Endothelial cell of umbilical vein (primary cell): ENCODE results near the gene COL16A1. TPM values are rescaled to one million over a fixed set of nuclear protein-coding genes. Genes with fewer than 3 reads are reported as not detected.

Experiments used
- BruUV-seq: library from RNA; stranded (reverse); fragments of 400-500 nt; replicated peaks from 2 replicates; lab custom pipeline; 2021; lab: Mats Ljungman, UMichigan
- CTCF ChIA-PET: fragments of 300-600, 350-600 bp; sonication (Branson Sonifier 250); formaldehyde crosslinking; loops from one replicate; lab custom pipeline; 2021; ENCODE audit warnings: antibody characterized with exemption, inconsistent platforms; lab: Charles Lee
- POLR2A ChIA-PET: fragments of 300-600, 350-600 bp; sonication (Branson Sonifier 250); formaldehyde crosslinking; loops from one replicate; lab custom pipeline; 2021; ENCODE audit warnings: antibody characterized with exemption, inconsistent platforms; lab: Charles Lee
- DNase-seq: peaks from one replicate; pipeline ENCODE4 v3.0.0-alpha.2; 2011; ENCODE audit warnings: low read depth, low spot score
- FAIRE-seq: peaks from 2 replicates; lab custom pipeline; 2011; peaks lifted over from hg19 to GRCh38; lab: Jason Lieb, UNC
- H2AFZ ChIP-seq: 2 replicates; pipeline ENCODE4 v1.6.0; 2012; ENCODE audit warnings: low read depth, low read length, control low read depth, inconsistent platforms
- H3K27ac ChIP-seq: 2 replicates; pipeline ENCODE4 v1.5.1; 2011; ENCODE audit warnings: low read depth, mild to moderate bottlenecking, control low read depth, low read length, moderate library complexity; ENCODE audit not compliant: insufficient read depth
- H3K27me3 ChIP-seq, 2 experiments: 2 replicates each; pipeline versions ENCODE4 v1.6.0 to v1.6.1; 2011; ENCODE audit warnings: low read length in 2 of 2, mixed read lengths in 1 of 2; ENCODE audit not compliant: control insufficient read depth in 2 of 2, insufficient read depth in 2 of 2
- H3K36me3 ChIP-seq, 2 experiments: 2 replicates in 1 of 2; 3 replicates in 1 of 2; pipeline ENCODE4 v1.5.1; 2011; ENCODE audit warnings: low read length in 2 of 2, mild to moderate bottlenecking in 1 of 2, moderate library complexity in 1 of 2; ENCODE audit not compliant: control insufficient read depth in 2 of 2, insufficient read depth in 2 of 2; ENCODE audit errors: extremely low read depth in 1 of 2
- H3K4me1 ChIP-seq: 3 replicates; pipeline ENCODE4 v1.5.1; 2011; ENCODE audit warnings: mild to moderate bottlenecking, low read length; ENCODE audit not compliant: control insufficient read depth, insufficient read depth; ENCODE audit errors: extremely low read depth
- H3K4me2 ChIP-seq: 2 replicates; pipeline ENCODE4 v1.6.1; 2011; ENCODE audit warnings: low read length, control low read depth, mixed read lengths; ENCODE audit not compliant: insufficient read depth
- H3K4me3 ChIP-seq, 3 experiments: fragments of 200-600 bp in 1 of 3; sonication (generic), shearing (Covaris generic) in 1 of 3; replicated peaks in 1 of 3; 2 replicates each; pipeline ENCODE4 v1.5.1; 2011 to 2016; ENCODE audit warnings: control low read depth in 3 of 3, low read length in 3 of 3, mild to moderate bottlenecking in 2 of 3, inconsistent platforms in 1 of 3, low read depth in 1 of 3, moderate library complexity in 1 of 3; ENCODE audit not compliant: insufficient read depth in 1 of 3
- H3K79me2 ChIP-seq: 2 replicates; pipeline ENCODE4 v1.6.0; 2012; ENCODE audit warnings: low read length, inconsistent platforms; ENCODE audit not compliant: control insufficient read depth, insufficient read depth
- H3K9ac ChIP-seq: replicated peaks from 2 replicates; pipeline ENCODE3; 2011; ENCODE audit warnings: low read length, control low read depth; ENCODE audit not compliant: insufficient read depth; ENCODE audit errors: extremely low read depth
- H3K9me1 ChIP-seq: replicated peaks from 3 replicates; pipeline ENCODE4 v1.6.0; 2011; ENCODE audit warnings: mild to moderate bottlenecking, low read length; ENCODE audit not compliant: control insufficient read depth, insufficient read depth; ENCODE audit errors: extremely low read depth
- H3K9me3 ChIP-seq: replicated peaks from 2 replicates; pipeline ENCODE4 v1.5.1; 2012; ENCODE audit warnings: low read length, inconsistent platforms; ENCODE audit not compliant: control insufficient read depth, insufficient read depth
- H4K20me1 ChIP-seq: replicated peaks from 2 replicates; pipeline ENCODE3; 2011; ENCODE audit warnings: mild to moderate bottlenecking, low read length; ENCODE audit not compliant: control insufficient read depth, insufficient read depth; ENCODE audit errors: extremely low read depth
- EZH2 ChIP-seq: IDR thresholded peaks from 2 replicates; pipeline ENCODE4 v1.6.1; 2012; ENCODE audit warnings: borderline replicate concordance, low read depth, mild to moderate bottlenecking, moderate library complexity, low read length, inconsistent platforms; ENCODE audit not compliant: severe bottlenecking
- FOS ChIP-seq: IDR thresholded peaks from 2 replicates; pipeline ENCODE4 v1.6.1; 2011; ENCODE audit warnings: mild to moderate bottlenecking, low read length, moderate library complexity, borderline replicate concordance; ENCODE audit not compliant: insufficient read depth
- GATA2 ChIP-seq: IDR thresholded peaks from 2 replicates; pipeline ENCODE4 v1.7.0; 2011; ENCODE audit warnings: low read depth, mild to moderate bottlenecking, moderate library complexity, mixed read lengths, low read length; ENCODE audit not compliant: insufficient read length, insufficient read depth
- JUN ChIP-seq: IDR thresholded peaks from 2 replicates; pipeline ENCODE4 v1.6.1; 2011; ENCODE audit warnings: borderline replicate concordance, low read depth; ENCODE audit not compliant: insufficient read length, insufficient read depth
- MYC ChIP-seq: IDR thresholded peaks from one replicate; pipeline ENCODE4 v1.6.1; 2011; ENCODE audit warnings: mild to moderate bottlenecking, low read depth, low read length
- POLR2A ChIP-seq: IDR thresholded peaks from 2 replicates; pipeline ENCODE4 v1.6.1; 2012; ENCODE audit warnings: low read depth, mild to moderate bottlenecking, control low read depth, low read length
- POLR2AphosphoS5 ChIP-seq: IDR thresholded peaks from 2 replicates; pipeline ENCODE4 v1.6.1; 2012; ENCODE audit warnings: low read depth, mild to moderate bottlenecking, control low read depth, low read length, moderate library complexity; ENCODE audit not compliant: insufficient read depth
- dilution Hi-C: fragments of 300-500 bp; cut with MboI; formaldehyde crosslinking; loops from one replicate; pipeline ENCODE4 v1.15.0; 2019; ENCODE audit warnings: low sequenced_read_pairs; ENCODE audit not compliant: extremely low pct_ligation_motif_present
- intact Hi-C: fragments of 100-400 bp; cut with micrococcal nuclease; formaldehyde crosslinking; loops from one replicate; pipeline ENCODE4 v1.10.0; 2022
- polyA plus RNA-seq, 4 experiments: library from polyadenylated mRNA; depleted of rRNA in 3 of 4; stranded (reverse) in 3 of 4; unstranded in 1 of 4; fragments of >200 nt; gene quantifications; 2 replicates each; pipeline versions ENCODE4 v1.2.1 to v1.2.3, GENCODE V29; 2011 to 2012; ENCODE audit warnings: missing spikeins in 1 of 4
- total RNA-seq: library from RNA; stranded (reverse); gene quantifications from 2 replicates; pipeline ENCODE4 v1.2.3, GENCODE V29; 2021
- TF ChIP-seq, protein P1 (sequence below), 2 donors: IDR thresholded peaks; 1 replicate in 1 of 2; 2 replicates in 1 of 2; pipeline ENCODE4 v1.5.1; 2011; ENCODE audit warnings: low read length in 2 of 2, mild to moderate bottlenecking in 2 of 2, moderate library complexity in 2 of 2, control low read depth in 1 of 2, inconsistent platforms in 1 of 2, low read depth in 1 of 2; ENCODE audit not compliant: insufficient read depth in 1 of 2; ENCODE audit errors: extremely low read depth in 1 of 2
- TF ChIP-seq, protein P2 (sequence below): IDR thresholded peaks from 2 replicates; pipeline ENCODE4 v1.6.1; 2011; ENCODE audit not compliant: insufficient read depth, insufficient read length

Gene COL16A1
- total and polyA plus RNA-seq, 2 donors (not counting 3 experiments of a cell fraction or from before 2014, with no cell fraction given) = 0.68 to 1.2 TPM

DNA sequence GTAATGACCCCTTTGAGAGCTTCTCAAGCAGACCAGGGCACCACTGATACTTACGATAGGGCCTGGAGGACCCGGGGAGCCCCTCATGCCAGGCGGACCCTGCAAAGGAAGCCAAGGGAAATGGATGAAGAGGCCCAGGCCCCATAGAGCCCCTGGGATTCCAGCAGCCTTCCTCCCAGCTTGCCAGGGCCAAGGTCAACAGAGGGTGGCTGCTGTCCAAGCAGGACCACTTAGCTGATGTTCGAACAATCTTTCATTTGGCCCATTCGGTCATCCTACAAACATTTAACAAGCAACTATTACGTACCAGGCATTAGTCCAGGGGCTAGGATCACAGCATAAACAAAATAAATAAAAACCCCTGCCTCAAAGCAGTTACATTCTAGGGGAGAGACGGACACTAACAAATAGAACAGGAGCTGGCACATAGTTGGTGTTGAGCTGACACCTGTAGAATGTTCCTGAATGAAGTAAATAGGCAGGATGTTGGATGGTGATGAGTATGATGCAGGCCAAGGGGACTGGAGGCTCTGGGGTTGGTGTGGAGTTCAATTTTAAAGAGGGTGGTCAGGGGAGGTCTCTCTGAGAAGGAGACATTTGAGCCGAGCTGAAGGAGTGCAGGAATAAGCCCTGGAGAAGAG lies 32.1 kb downstream of the COL16A1 start:
- no peaks in the 10 kb centered on the region for H3K9me1 ChIP-seq
- BruUV-seq = no TSS peak
- no peak overlapping the region for H3K4me2 ChIP-seq
- H3K27ac ChIP-seq = no peak overlapping the region
- dilution Hi-C loops = no loop called here
- TF ChIP-seq POLR2AphosphoS5 = no peak
- TF ChIP-seq, protein P1, sequence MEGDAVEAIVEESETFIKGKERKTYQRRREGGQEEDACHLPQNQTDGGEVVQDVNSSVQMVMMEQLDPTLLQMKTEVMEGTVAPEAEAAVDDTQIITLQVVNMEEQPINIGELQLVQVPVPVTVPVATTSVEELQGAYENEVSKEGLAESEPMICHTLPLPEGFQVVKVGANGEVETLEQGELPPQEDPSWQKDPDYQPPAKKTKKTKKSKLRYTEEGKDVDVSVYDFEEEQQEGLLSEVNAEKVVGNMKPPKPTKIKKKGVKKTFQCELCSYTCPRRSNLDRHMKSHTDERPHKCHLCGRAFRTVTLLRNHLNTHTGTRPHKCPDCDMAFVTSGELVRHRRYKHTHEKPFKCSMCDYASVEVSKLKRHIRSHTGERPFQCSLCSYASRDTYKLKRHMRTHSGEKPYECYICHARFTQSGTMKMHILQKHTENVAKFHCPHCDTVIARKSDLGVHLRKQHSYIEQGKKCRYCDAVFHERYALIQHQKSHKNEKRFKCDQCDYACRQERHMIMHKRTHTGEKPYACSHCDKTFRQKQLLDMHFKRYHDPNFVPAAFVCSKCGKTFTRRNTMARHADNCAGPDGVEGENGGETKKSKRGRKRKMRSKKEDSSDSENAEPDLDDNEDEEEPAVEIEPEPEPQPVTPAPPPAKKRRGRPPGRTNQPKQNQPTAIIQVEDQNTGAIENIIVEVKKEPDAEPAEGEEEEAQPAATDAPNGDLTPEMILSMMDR (IDR thresholded peaks at IDR 0.05; ENCODE audit: extremely low read depth in 1 of 2, insufficient read depth in 1 of 2, low read depth in 1 of 2, low read length in 2 of 2) = no peak
- TF ChIP-seq POLR2A = no peak
- TF ChIP-seq JUN = no peak
- no peak for TF ChIP-seq FOS
- TF ChIP-seq, protein P2, sequence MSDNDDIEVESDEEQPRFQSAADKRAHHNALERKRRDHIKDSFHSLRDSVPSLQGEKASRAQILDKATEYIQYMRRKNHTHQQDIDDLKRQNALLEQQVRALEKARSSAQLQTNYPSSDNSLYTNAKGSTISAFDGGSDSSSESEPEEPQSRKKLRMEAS = no peak
- TF ChIP-seq MYC = no peak
- TF ChIP-seq EZH2 = no peak
- TF ChIP-seq GATA2 = no peak
- H2AFZ ChIP-seq = no peak overlapping the region
- no peaks in the 10 kb centered on the region for H3K79me2 ChIP-seq
- ChIA-PET CTCF (interaction anchor here (1.2 kb wide), 1 partner anchor 14 kb away, joined by 4 read pairs; no protein-coding TSS in a partner anchor), POLR2A (no interaction called here)
- intact Hi-C loops = loop anchor here (2.0 kb wide), 1 partner anchor 15 kb away; no protein-coding TSS in a partner anchor
- H3K9me3 ChIP-seq = no peaks in the 10 kb centered on the region
- H3K9ac ChIP-seq = no peak overlapping the region
- no peaks in the 10 kb centered on the region for H3K27me3 ChIP-seq
- H3K4me3 ChIP-seq = no peak overlapping the region
- DNase-seq = no peak
- H4K20me1 ChIP-seq = no peaks in the 10 kb centered on the region
- peaks cover 13% of the 10 kb centered on the region for H3K4me1 ChIP-seq
- no peak for FAIRE-seq
- no peaks in the 10 kb centered on the region for H3K36me3 ChIP-seq
